HTERT RPE-1 (cell line): ENCODE results near the gene PPP6C.
"Not testable (repeated sequence)": the region's sequence is repeated elsewhere in the genome, so short reads cannot be mapped to it uniquely, and the experiment has no call there.

Experiments used
- in situ Hi-C: fragments of 300-500 bp; cut with MboI; formaldehyde crosslinking; loops from 4 replicates; pipeline ENCODE4 v1.14.3; 2020; ENCODE audit warnings: low sequenced_read_pairs

PPP6C gene

GRCh38 chr9:125183054-125183453 is 6.5 kb downstream of the PPP6C start:
- in situ Hi-C loops, result no loop called here

- in situ Hi-C loops, result not testable (repeated sequence)
Measured at GRCh38 chr9:125181756-125182155, 7.8 kb downstream of the PPP6C start.

GRCh38 chr9:125180876-125181275 is 8.7 kb downstream of the PPP6C start:
- in situ Hi-C loops, result no loop called here

GRCh38 chr9:125179776-125180175 is 9.8 kb downstream of the PPP6C start:
- in situ Hi-C loops, result not testable (repeated sequence)

- in situ Hi-C loops, result no loop called here
Measured at GRCh38 chr9:125177888-125178287, 11.7 kb downstream of the PPP6C start.

- in situ Hi-C loops, result no loop called here
Measured at GRCh38 chr9:125176636-125177035, 13.0 kb downstream of the PPP6C start.

- in situ Hi-C loops, result no loop called here
Measured at GRCh38 chr9:125172031-125172755, 17.4 kb downstream of the PPP6C start.

GRCh38 chr9:125169895-125170294 is 19.7 kb downstream of the PPP6C start:
- in situ Hi-C loops, result no loop called here

GRCh38 chr9:125166762-125167161 is 22.8 kb downstream of the PPP6C start:
- in situ Hi-C loops, result no loop called here

GRCh38 chr9:125162891-125163290 is 26.7 kb downstream of the PPP6C start:
- in situ Hi-C loops, result not testable (repeated sequence)

GRCh38 chr9:125161284-125161918 is 28.2 kb downstream of the PPP6C start:
- in situ Hi-C loops, result no loop called here

- in situ Hi-C loops, result no loop called here
Measured at GRCh38 chr9:125160750-125161149, 28.9 kb downstream of the PPP6C start.

- in situ Hi-C loops, result no loop called here
Measured at GRCh38 chr9:125156551-125156950, 33.1 kb downstream of the PPP6C start.

- in situ Hi-C loops, result no loop called here
Measured at GRCh38 chr9:125153712-125154367, 35.8 kb downstream of the PPP6C start.

- in situ Hi-C loops, result no loop called here
Measured at GRCh38 chr9:125151730-125152129, 37.9 kb downstream of the PPP6C start.

- in situ Hi-C loops, result no loop called here
Measured at GRCh38 chr9:125150349-125151245, 39.0 kb downstream of the PPP6C start.

GRCh38 chr9:125147401-125147951 is 42.1 kb downstream of the PPP6C start:
- in situ Hi-C loops, result no loop called here

- in situ Hi-C loops, result no loop called here
Measured at GRCh38 chr9:125146247-125146646, 43.4 kb downstream of the PPP6C start.

GRCh38 chr9:125145425-125145824 is 44.2 kb downstream of the PPP6C start:
- in situ Hi-C loops, result no loop called here

- in situ Hi-C loops, result no loop called here
Measured at GRCh38 chr9:125143377-125144090, 46.1 kb downstream of the PPP6C start, which contains the start of gene SCAI. TSS of gene SCAI (minus strand) at chr9:125143528. CDS start at chr9:125143437, 91 bp downstream.
